Measurements from ENCODE around the gene BANK1.

- TF ChIP-seq POLR2A (IDR thresholded peaks at IDR 0.05; ENCODE audit: low read length) (no peak), GATA1 (IDR thresholded peaks at IDR 0.05; ENCODE audit: low read depth, low read length) (no peak)
Measured at GRCh38 chr4:101919373-101919977, 128.9 kb downstream of the BANK1 start.
